Spleen (tissue), 11 donors: ENCODE results near the gene FAM227A. TPM values are rescaled to one million over a fixed set of nuclear protein-coding genes. Genes with fewer than 3 reads are reported as not detected.

ENCODE experiments used
- DNase-seq: peaks from one replicate; pipeline ENCODE4 v3.0.0-alpha.2; 2020
- H3K27ac ChIP-seq, 8 donors: fragments of 200-600 bp; sonication (generic) in 7 of 8; 1 replicate in 4 of 8; 2 replicates in 4 of 8; pipeline versions ENCODE4 v1.5.0 to v1.8.0; 2016 to 2021; ENCODE audit warnings: inconsistent platforms in 4 of 8, mild to moderate bottlenecking in 4 of 8, moderate library complexity in 1 of 8
- H3K27me3 ChIP-seq, 7 donors: fragments of 200-600 bp; sonication (generic) in 6 of 7; replicated peaks in 1 of 7; 1 replicate in 4 of 7; 2 replicates in 3 of 7; pipeline versions ENCODE4 v1.5.0 to v1.8.0; 2016 to 2021; ENCODE audit warnings: inconsistent platforms in 3 of 7, mild to moderate bottlenecking in 1 of 7
- H3K36me3 ChIP-seq, 6 donors: fragments of 200-600 bp; sonication (generic) in 5 of 6; 1 replicate in 4 of 6; 2 replicates in 2 of 6; pipeline versions ENCODE4 v1.5.0 to v1.8.0; 2016 to 2021; ENCODE audit warnings: inconsistent platforms in 2 of 6
- H3K4me1 ChIP-seq, 6 donors: fragments of 200-600 bp; sonication (generic) in 5 of 6; 1 replicate in 3 of 6; 2 replicates in 3 of 6; pipeline versions ENCODE4 v1.5.0 to v1.8.0; 2016 to 2021; ENCODE audit warnings: inconsistent platforms in 3 of 6
- H3K4me3 ChIP-seq, 8 donors: fragments of 200-600 bp; sonication (generic) in 7 of 8; 1 replicate in 4 of 8; 2 replicates in 4 of 8; pipeline versions ENCODE4 v1.5.0 to v1.8.0; 2016 to 2021; ENCODE audit warnings: inconsistent platforms in 4 of 8, mild to moderate bottlenecking in 4 of 8, moderate library complexity in 2 of 8
- H3K9me3 ChIP-seq, 8 donors: fragments of 200-600 bp; sonication (generic) in 7 of 8; 1 replicate in 4 of 8; 2 replicates in 4 of 8; pipeline versions ENCODE4 v1.5.0 to v1.8.0; 2016 to 2021; ENCODE audit warnings: inconsistent platforms in 4 of 8
- CTCF ChIP-seq, 11 experiments: fragments of 200-600 bp in 7 of 11; fragments of 450-650 bp in 4 of 11; sonication (generic) in 4 of 11; IDR thresholded peaks in 8 of 11; conservative IDR thresholded peaks in 3 of 11; 1 replicate in 7 of 11; 2 replicates in 4 of 11; pipeline versions ENCODE4 v1.4.0 to v1.8.0; 2016 to 2021; ENCODE audit warnings: antibody characterized with exemption in 11 of 11, inconsistent platforms in 4 of 11, mild to moderate bottlenecking in 1 of 11
- POLR2A ChIP-seq, 3 donors: fragments of 450-650 bp; IDR thresholded peaks; one replicate each; pipeline ENCODE4 v1.5.1; 2017; ENCODE audit warnings: antibody characterized with exemption in 3 of 3, mild to moderate bottlenecking in 1 of 3
- POLR2AphosphoS5 ChIP-seq, 3 donors: sonication (generic); formaldehyde crosslinking; IDR thresholded peaks; one replicate each; pipeline ENCODE4 v1.5.1; 2017; ENCODE audit warnings: antibody characterized with exemption in 3 of 3
- WGBS, 5 donors: extraction: QIAGEN DNeasy Blood & Tissue Kit in 3 of 5; methylation state at CpG; one replicate each; pipeline versions ENCODE4 v1.1.5 to v1.1.7; 2013 to 2018; 5-methylcytosine and 5-hydroxymethylcytosine counted together
- intact Hi-C: fragments of 100-400 bp; cut with DNase I; formaldehyde crosslinking; loops from one replicate; pipeline ENCODE4 v1.15.0; 2023; ENCODE audit warnings: low total_unique reads
- polyA plus RNA-seq, 3 donors: library from polyadenylated mRNA; stranded (reverse); fragments of 200-250 nt; gene quantifications; one replicate each; pipeline ENCODE4 v1.2.1, GENCODE V29; 2013
- total RNA-seq, 7 donors: library from RNA; depleted of rRNA in 3 of 7; stranded (reverse); fragments of >200 nt in 3 of 7; fragmentation: NEBNext Ultra II Directional in 4 of 7; extraction: Animal tissue kit (Norgen Biotek cat#: 25700) in 4 of 7; gene quantifications; one replicate each; pipeline versions ENCODE4 v1.1.0 to v1.2.1, GENCODE V29; 2016 to 2021
- donor health status: healthy with polysubstance abuse.
- donor health status: DM: no; HTN: no; CAD: no; lungs with moderate emphysema.
- donor health status: DM: no; HTN: no; CAD: no.
- donor health status: Bipolar disorder and iron deficiency.
- donor health status: healthy.
- donor health status: DM: no; HTN: no; CAD: no.
- donor health status: DM: yes; HTN: yes; CAD: no.

FAM227A gene
- total and polyA plus RNA-seq, 10 donors: 0.02 to 3.0 (median 0.26) TPM; not detected in 1

- no peak for DNase-seq
- H3K9me3 ChIP-seq: no peaks in the 10 kb centered on the region
- intact Hi-C loops: no loop called here
- H3K36me3 ChIP-seq: peaks cover 0 to 15% (median 0%) of the 10 kb centered on the region in 6 donors
- TF ChIP-seq POLR2AphosphoS5 (IDR thresholded peaks at IDR 0.05) (no peak), POLR2A (IDR thresholded peaks at IDR 0.05) (no peak), CTCF (IDR thresholded peaks at IDR 0.05 in 8 of 11, conservative IDR thresholded peaks at IDR 0.05 in 3 of 11) (no peak)
- H3K4me1 ChIP-seq: peaks cover 42 to 78% (median 59%) of the 10 kb centered on the region in 6 donors
- peak overlapping the region in 4 of 8 donors; percentile 59 to 79 (median 64) for H3K4me3 ChIP-seq
- H3K27ac ChIP-seq: peak overlapping the region in 5 of 8 donors; percentile 97 to 99 (median 98)
- H3K27me3 ChIP-seq: no peaks in the 10 kb centered on the region
- WGBS, 5 donors: 85 to 93% (median 91%) methylated on average over 13 of the region's 13 CpGs
Measured at GRCh38 chr22:38698407-38699094, 42.4 kb upstream of the FAM227A start.

- Histone ChIP-seq H3K36me3 (peaks cover 0 to 23% (median under 1%) of the 10 kb centered on the region in 6 donors), H3K4me3 (peak overlapping the region in 1 of 8 donors; percentile 79), H3K4me1 (peaks cover 42 to 80% (median 61%) of the 10 kb centered on the region in 6 donors), H3K27ac (peak overlapping the region in 7 of 8 donors; percentile 56 to 98 (median 69)), H3K27me3 (no peaks in the 10 kb centered on the region), H3K9me3 (no peaks in the 10 kb centered on the region)
- 79 to 85% (median 83%) methylated on average over 8 of the region's 8 CpGs for WGBS, 5 donors
- DNase-seq: no peak
- intact Hi-C loops: no loop called here
- TF ChIP-seq POLR2A (IDR thresholded peaks at IDR 0.05) (no peak), POLR2AphosphoS5 (IDR thresholded peaks at IDR 0.05) (no peak), CTCF (IDR thresholded peaks at IDR 0.05 in 8 of 11, conservative IDR thresholded peaks at IDR 0.05 in 3 of 11) (no peak)
Measured at GRCh38 chr22:38697425-38698089, 41.4 kb upstream of the FAM227A start.

GRCh38 chr22:38696606-38697424 is 40.6 kb upstream of the FAM227A start:
- DNase-seq: no peak
- TF ChIP-seq POLR2AphosphoS5 (IDR thresholded peaks at IDR 0.05): no peak
- no peak for TF ChIP-seq POLR2A (IDR thresholded peaks at IDR 0.05)
- TF ChIP-seq CTCF (IDR thresholded peaks at IDR 0.05 in 8 of 11, conservative IDR thresholded peaks at IDR 0.05 in 3 of 11): no peak
- Histone ChIP-seq H3K27me3 (no peaks in the 10 kb centered on the region), H3K9me3 (no peaks in the 10 kb centered on the region), H3K36me3 (peaks cover 0 to 31% (median 4%) of the 10 kb centered on the region in 6 donors), H3K27ac (peak overlapping the region in 7 of 8 donors; percentile 56 to 98 (median 69)), H3K4me3 (no peak overlapping the region), H3K4me1 (peaks cover 42 to 74% (median 61%) of the 10 kb centered on the region in 6 donors)
- intact Hi-C loops: no loop called here
- 47 to 77% (median 70%) methylated on average over 3 of the region's 3 CpGs for WGBS, 5 donors
